ENCODE data around the gene DOC2B.
A peak's percentile ranks its signal among the peaks of the same experiment; 100 is the strongest.
"Not testable (repeated sequence)": the region's sequence is repeated elsewhere in the genome, so short reads cannot be mapped to it uniquely, and the experiment has no call there.

DOC2B gene

DNA sequence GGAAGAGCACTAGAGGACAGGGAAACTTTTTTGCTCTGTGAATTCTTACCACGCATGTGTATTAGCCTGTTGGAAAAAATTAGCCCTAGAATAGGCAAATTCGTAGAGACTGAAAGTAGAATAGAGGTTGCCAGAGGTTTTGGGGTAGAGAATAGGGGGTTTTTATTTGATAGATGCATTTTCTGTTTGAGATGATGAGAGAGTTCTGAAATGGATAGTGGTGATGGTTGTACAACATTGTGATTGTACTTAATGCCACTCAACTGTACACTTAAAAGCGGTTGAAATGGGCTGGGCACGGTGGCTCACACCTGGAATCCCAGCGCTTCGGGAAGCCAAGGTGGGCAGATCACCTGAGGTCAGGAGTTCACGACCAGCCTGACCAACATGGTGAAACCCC is 8.0 kb upstream of the DOC2B start:
- DNase-seq (ENCODE audit: low read depth), result no peak

GRCh38 chr17:187130-187529 is 5.7 kb upstream of the DOC2B start:
- DNase-seq (ENCODE audit: low read depth), result no peak

GRCh38 chr17:185445-186138 is 4.1 kb upstream of the DOC2B start:
- peak; percentile 18 for DNase-seq (ENCODE audit: low read depth)

GRCh38 chr17:183021-183420 is 1.6 kb upstream of the DOC2B start:
- DNase-seq (ENCODE audit: low read depth), result no peak

DNA sequence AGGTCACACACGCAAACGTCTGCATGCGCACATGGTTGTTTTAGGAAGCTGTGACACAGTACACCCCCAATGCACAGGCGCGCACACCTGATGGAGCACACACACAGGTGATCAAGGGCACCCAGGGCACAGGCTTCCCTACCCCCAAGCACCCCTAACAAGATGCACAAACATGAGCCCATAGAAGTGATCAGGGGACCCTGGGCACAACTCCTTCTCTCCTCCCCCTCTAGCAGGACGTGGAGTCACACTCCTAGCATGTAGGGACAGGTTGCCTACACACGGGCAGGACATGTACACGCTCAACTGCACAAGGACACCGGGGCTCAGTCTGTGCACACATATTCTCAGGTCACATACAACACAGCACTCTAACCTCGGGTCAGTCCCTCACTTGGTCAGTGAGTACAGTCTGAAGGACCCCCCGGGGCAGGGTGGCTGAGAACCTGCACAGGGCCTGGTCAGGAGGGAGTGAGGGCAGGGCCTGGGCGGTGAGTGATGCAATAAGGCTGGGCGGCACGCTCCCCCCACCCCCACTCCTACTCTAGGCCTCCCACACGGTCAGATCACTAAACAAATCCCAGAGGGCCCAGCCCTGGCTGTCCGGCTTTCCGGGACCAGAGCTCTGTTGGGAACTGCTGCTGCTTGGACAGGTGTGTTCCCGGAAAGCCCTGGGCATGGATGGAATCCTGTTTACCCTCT is 751 bp upstream of the DOC2B start:
- DNase-seq (ENCODE audit: low read depth), result no peak

DNA sequence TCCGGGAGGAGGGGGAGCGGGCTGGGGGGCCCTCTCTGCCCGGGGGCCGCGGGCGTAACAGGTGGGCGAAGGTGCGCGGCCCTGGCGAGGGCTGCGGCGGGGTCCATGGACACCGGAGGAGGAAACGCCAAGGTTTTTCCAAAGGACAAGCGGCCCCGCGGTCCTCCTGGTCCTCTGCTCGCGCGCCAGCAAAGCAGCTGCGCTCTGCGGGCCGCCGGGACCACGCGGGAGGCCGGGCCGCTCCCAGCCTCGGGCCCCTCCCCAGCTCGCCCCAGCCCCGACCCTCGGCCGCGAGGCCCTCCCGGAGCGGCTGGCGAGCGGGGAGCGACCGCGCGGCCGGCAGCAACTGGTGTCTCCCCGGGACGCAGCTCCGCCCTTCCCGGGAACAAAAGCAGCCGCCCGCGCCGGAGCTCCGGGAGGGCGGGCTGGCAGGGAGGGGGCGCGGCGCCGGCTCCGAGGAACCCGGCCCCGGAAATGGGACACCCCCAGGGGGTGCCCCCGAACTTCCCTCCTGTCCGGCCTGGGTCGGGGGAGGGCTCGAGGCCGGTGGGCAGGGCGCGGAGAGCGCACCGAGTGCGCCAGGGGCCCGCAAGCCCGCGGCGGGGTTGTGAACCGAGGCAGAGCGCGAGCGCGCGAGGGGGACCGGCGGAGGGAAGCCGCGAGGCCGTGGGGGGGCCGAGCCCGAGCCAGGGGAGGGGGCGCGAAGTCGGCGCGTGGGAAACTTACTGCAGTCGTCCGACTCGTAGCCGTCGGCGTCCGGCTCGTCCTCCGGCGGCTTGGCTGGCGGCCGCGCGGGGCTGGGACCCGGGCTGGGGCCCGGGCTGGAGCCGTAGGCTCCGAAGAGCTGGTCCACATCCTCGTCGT is 837 bp downstream of the DOC2B start:
- no peak for DNase-seq (ENCODE audit: low read depth)

GRCh38 chr17:179781-180380 is 1.6 kb downstream of the DOC2B start:
- DNase-seq (ENCODE audit: low read depth), result no peak

GRCh38 chr17:179066-179432 is 2.4 kb downstream of the DOC2B start:
- no peak for DNase-seq (ENCODE audit: low read depth)

DNA sequence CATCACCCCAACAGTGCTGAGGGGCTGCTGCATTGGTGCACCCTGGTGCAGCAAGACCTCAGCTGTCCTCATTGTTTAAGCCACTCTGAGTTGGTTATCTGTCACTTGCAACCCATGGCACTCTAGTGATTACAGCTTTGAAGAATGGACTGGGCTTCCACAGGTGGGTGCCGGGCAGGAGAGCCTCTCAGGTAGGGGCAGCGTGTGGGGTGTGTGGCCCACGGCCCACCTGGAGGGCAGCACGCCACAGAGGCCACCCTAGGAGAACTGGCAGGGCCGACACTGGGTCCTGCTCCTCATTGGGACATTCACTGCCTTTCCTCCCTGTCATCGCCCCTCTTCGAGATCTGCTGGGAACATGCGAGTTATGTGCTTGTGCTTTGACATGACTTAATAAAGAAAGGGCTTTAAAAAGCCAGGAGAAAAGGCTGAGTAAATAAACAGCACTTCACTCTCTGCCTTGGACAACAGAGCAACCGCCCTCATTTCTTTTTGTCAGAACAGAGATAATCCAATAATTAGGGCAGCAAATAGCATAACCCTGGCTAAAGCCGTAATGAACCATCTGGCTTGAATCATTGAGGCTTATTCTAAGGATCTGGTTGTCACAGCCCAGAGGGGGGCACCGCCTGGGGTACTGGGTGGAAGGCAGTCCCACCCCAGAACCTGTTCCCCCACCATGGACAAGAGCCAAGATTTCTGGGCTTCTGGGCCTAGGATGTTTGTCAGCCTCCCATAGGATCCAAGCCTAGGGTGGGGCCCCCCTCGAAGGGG is 3.0 kb downstream of the DOC2B start:
- no peak for DNase-seq (ENCODE audit: low read depth)

DNA sequence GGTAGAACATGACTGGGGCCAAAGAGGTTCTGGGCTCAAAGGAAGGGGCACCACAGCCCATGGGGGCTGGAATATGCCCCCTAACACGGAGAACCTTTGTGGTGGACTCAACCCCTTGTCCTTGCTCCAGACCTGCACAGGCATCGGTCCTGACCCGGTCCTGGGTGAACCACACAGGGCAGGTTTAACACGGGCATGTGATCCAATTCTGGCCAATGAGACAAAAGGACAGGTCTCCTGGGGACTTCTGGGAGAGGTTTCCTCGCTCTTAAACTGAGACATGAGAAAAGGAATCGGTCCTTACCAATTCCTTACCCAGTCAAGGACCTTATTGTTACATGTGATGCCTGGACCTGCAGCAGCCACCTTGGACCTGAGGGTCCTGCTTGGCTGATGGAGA is 3.7 kb downstream of the DOC2B start:
- DNase-seq (ENCODE audit: low read depth), result no peak

GRCh38 chr17:177155-177554 is 4.3 kb downstream of the DOC2B start:
- no peak for DNase-seq (ENCODE audit: low read depth)

DNA sequence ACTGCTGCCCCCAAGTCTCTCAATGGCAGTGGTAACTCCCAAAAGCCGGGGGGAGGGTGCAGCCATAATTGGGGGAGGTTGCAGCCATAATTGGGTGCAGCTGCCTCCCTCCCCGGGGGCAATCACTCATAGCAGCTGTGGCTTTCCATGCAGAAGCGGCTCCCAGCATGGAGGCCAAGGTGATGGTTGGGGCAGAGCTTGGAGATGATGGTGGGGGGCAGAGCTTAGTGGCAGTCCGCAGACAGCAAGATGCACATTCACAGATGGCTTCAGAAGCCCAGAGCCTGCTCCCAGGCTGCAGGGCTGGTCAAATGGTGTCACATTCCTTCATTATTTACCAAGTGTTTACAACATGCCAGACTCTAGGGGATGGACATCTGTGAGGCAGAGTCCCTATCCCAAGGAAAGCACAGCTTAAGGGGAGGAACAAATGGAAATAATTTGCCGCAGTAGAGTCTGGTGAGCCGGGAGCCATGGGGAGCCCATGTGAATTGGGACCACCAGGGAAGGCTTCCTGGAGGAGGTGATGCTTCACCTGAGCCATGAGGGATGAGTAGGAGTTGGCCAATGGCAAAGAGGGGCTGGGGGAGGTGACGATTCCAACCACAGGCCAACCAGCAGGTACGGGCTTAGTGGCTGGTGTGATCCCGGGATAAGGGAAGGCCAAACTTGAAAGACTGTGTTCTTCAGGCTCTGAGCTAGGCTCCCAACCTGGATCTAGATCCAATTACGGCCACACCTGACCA is 8.1 kb downstream of the DOC2B start:
- no peak for DNase-seq (ENCODE audit: low read depth)

GRCh38 chr17:172401-172800 is 9.0 kb downstream of the DOC2B start:
- no peak for DNase-seq (ENCODE audit: low read depth)

- DNase-seq (ENCODE audit: low read depth), result no peak
Observed at GRCh38 chr17:171871-172270, 9.6 kb downstream of the DOC2B start.

DNA sequence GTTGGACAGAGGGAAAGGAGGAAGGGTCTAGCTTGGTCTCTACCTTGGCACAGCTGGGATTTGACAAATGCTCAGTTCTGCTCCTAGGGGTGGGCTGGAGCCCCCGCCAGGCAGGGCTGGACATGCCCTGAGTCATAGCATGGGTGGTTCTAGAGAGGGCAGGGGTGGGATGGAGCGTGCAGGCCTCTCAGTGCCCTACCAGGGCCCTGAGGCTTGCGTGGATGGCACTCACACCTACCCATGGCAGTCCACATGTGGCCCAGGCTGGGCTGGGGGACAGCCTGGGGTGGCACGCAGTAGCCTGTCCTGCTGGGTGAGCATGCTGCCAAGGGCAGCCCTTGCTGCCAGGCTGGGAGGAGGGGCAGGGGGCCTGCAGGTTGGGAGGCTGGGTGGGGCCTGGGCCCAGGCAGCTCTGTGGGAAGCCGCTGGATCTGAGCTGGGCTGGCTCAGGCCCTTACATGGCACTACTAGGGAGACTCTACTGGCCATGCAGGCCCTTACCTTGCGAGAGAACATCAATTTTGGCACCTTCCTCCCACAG is 11.2 kb downstream of the DOC2B start:
- DNase-seq (ENCODE audit: low read depth), result no peak

GRCh38 chr17:168614-169013 is 12.8 kb downstream of the DOC2B start:
- not testable (repeated sequence) for DNase-seq (ENCODE audit: low read depth)

DNA sequence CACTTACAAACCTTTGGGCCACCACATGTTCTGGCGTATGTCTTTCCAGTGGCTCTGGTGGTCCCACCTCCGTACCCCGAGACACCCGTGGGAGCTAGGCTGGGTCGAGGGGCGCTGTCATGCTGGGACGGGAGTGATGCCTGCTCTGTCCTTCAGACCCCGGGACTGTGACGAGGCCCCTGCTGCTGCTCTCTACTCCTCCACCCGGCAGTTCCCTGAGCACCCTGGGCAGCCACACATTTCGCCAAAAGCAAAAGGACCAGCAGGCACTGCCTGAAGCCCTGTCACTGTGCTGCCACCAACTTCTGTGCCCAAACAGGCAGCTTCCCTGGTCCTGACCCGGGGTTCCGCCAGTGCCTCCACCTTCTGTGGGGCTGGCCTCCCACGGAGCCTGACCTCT is 15.5 kb downstream of the DOC2B start:
- DNase-seq (ENCODE audit: low read depth), result no peak

DNA sequence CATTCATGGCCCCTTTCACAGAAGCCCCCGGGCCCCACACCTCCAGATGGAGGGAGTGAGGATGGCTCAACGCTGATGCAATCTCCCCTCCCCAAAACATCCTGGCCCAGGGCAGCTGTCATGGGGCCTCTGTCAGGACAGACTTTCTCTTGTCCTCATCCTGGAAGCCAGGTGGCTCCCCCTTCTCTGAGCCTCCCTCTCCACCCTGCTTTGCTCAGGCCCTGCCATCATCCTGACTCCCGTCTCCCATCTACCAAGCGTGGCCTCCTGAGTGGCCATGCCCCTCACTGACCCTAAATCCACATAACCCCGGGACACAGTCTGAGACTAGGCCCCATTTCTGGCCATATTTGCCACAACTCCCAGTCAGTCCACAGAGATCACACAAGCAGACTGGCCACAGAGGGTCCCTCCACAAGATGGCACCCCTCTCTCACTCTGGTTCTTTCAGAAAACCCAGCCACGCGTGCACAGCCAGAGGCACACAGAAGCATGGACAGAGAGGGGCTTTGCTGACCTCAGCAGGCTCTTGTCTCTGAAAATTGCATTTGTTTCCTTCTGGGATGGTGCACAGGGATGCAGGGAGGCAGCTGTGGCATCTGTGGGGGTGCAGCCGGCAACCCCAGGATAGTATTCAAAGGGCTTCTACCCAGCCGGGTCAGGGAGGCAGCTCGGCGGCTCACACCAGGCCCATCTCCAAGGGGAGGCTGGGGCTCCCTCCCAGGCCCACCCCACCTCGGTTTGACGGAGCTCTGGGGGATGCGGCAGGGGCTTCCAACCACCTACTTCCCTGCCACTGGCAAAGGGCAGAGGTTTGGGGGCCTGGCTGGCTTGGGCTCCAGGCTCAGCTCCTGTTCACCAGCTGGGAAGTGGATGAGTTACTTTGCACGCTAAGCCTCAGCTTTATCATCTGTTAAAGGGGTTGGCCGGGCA is 16.9 kb downstream of the DOC2B start:
- no peak for DNase-seq (ENCODE audit: low read depth)

DNA sequence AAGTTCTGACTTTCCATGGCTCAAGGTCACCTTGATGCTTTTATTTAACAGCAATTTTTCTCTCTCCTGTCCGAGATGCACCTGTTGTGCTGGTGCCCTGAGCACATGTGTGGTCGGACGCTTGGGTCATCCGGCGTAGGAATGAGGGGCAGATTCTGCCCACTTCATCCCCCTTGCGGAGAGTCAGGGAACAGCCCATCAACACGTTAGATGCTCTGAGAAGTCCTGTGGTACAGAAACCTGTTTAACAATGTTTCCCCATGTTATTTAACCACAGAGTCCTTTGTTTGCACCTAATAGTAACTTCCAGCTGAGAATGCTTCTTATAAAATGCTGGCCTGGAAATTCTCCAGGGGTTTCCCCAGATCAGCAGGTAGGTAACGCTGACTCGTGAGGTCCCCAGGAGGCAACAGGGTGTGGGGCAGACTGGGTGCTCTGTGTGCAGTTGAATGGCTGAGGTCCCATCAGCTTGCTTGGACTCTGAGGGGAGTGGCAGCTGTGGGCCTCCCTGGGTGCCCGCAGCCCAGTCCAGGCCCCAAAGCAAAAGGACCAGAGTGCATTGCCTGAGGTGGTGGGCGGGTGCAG is 17.8 kb downstream of the DOC2B start:
- no peak for DNase-seq (ENCODE audit: low read depth)
